Brain microvascular endothelial cell (primary cell): ENCODE measurements around the gene PSMB2.

ENCODE experiments used
- DNase-seq: peaks from one replicate; pipeline ENCODE4 v3.0.0-alpha.2; 2020
- H3K27ac ChIP-seq: fragments of 250-450 bp; sonication (Bioruptor Pico); 2 replicates; pipeline ENCODE4 v1.5.1; 2020; ENCODE audit warnings: mild to moderate bottlenecking, moderate library complexity
- H3K27me3 ChIP-seq: fragments of 250-450 bp; sonication (Bioruptor Pico); replicated peaks from 2 replicates; pipeline ENCODE4 v1.5.1; 2020; ENCODE audit warnings: mild to moderate bottlenecking
- H3K36me3 ChIP-seq: fragments of 250-450 bp; sonication (Bioruptor Pico); replicated peaks from 2 replicates; pipeline ENCODE4 v1.5.1; 2020; ENCODE audit warnings: mild to moderate bottlenecking
- H3K4me3 ChIP-seq: 2 replicates; pipeline ENCODE4 v1.5.1; 2011; ENCODE audit warnings: low read depth, mild to moderate bottlenecking, control low read depth, low read length, moderate library complexity
- in situ Hi-C: cut with HindIII; loops from 2 replicates; pipeline ENCODE4 v1.10.0; 2017; ENCODE audit warnings: low sequenced_read_pairs, low pct_ligation_motif_present
- TF ChIP-seq, protein P1 (sequence below): IDR thresholded peaks from 2 replicates; pipeline ENCODE4 v1.5.1; 2011; ENCODE audit warnings: low read depth, mild to moderate bottlenecking, moderate library complexity, low read length, control low read depth, inconsistent platforms; ENCODE audit errors: missing control alignments

Gene PSMB2

DNA sequence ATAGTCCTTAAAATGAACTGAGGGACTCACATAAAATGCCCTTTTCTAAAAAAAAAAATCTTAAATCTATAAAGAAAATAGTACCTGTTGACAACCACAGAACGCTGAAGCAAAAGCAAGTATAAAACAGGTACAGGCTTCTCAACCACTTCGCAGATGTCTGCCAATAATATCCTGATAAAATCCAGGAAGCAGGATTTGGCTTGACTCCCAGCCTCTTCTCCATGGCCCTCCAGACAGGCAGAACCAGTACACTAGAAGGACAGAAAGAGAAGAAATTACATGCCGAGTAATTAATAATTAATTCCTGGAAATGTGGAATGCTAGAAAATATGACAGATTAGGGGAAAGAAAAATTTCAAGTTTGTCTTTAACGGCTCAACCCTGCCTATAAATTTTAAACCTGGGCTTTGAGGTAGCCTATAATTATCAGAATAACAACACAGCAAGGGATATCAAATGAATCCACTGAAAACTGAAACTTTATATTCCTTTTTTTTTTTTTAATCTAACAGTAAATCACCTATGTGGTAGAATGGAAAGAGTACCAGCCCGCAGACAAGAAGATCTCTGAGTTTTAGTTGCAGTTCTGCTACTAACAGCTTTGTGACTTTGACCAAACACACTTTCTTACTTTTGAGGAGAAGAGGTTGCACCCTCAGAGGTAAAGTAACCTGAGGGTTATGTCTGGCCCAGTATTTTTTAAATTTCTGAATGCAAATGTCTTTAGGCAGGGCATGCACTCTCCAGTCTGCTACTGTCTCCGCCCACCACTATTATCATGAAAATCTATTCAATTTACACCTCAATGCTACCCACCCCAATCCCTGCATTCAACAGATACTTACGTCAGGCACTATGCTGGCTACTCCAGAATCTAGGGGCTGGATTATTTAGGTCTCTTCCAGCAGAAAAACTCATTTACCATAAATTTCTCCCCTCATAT lies 86.8 kb downstream of the PSMB2 start:
- H3K27ac ChIP-seq: no peak overlapping the region

DNA sequence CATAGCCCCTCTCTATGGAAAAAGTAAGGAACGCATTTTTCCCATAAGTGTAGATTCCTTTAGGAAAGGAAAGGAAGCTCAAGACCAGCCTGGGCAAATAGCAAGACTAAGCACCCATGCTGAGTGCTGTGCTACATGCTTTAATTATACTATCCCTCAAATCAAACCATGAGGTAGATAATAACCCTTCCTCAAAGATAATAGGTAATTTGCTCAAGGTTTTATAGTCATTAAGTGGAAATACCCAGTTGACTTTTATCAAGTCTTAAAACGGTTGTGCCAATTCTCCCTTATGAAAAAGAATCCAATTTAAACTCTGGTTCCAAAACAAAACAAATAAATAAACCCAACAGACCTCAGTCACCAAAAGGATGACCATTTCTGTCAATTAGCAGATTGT lies 87.5 kb downstream of the PSMB2 start:
- H3K4me3 ChIP-seq: no peak overlapping the region
- peaks cover 10% of the 10 kb centered on the region for H3K36me3 ChIP-seq
- H3K27me3 ChIP-seq: no peaks in the 10 kb centered on the region
- no peak overlapping the region for H3K27ac ChIP-seq
- TF ChIP-seq, protein P1, sequence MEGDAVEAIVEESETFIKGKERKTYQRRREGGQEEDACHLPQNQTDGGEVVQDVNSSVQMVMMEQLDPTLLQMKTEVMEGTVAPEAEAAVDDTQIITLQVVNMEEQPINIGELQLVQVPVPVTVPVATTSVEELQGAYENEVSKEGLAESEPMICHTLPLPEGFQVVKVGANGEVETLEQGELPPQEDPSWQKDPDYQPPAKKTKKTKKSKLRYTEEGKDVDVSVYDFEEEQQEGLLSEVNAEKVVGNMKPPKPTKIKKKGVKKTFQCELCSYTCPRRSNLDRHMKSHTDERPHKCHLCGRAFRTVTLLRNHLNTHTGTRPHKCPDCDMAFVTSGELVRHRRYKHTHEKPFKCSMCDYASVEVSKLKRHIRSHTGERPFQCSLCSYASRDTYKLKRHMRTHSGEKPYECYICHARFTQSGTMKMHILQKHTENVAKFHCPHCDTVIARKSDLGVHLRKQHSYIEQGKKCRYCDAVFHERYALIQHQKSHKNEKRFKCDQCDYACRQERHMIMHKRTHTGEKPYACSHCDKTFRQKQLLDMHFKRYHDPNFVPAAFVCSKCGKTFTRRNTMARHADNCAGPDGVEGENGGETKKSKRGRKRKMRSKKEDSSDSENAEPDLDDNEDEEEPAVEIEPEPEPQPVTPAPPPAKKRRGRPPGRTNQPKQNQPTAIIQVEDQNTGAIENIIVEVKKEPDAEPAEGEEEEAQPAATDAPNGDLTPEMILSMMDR: no peak
- no peak for DNase-seq
- in situ Hi-C loops: no loop called here

More for the DNA sequence above, 86.8 kb downstream of the PSMB2 start:
- in situ Hi-C loops: no loop called here
- no peaks in the 10 kb centered on the region for H3K27me3 ChIP-seq
- TF ChIP-seq, protein P1: no peak
- H3K36me3 ChIP-seq: peaks cover 10% of the 10 kb centered on the region
- no peak overlapping the region for H3K4me3 ChIP-seq
- DNase-seq: no peak
